ENCODE measurements around the gene LPGAT1.

LPGAT1 gene

DNA sequence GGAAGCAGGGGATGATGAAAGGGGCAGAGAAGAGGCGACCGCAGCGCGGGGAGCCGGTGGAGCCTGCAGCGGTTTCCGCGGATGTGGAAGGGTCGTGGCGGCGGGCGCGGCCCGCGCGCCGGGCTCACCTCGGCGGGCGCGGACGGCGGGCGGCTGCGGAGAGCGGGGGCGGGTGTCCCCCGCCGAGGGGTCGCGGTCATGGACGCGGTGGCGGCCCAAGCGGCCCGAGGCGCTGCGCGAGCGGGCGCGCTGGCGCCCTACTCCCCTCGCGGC lies 572 bp downstream of the LPGAT1 start:
- TF ChIP-seq, protein P1, sequence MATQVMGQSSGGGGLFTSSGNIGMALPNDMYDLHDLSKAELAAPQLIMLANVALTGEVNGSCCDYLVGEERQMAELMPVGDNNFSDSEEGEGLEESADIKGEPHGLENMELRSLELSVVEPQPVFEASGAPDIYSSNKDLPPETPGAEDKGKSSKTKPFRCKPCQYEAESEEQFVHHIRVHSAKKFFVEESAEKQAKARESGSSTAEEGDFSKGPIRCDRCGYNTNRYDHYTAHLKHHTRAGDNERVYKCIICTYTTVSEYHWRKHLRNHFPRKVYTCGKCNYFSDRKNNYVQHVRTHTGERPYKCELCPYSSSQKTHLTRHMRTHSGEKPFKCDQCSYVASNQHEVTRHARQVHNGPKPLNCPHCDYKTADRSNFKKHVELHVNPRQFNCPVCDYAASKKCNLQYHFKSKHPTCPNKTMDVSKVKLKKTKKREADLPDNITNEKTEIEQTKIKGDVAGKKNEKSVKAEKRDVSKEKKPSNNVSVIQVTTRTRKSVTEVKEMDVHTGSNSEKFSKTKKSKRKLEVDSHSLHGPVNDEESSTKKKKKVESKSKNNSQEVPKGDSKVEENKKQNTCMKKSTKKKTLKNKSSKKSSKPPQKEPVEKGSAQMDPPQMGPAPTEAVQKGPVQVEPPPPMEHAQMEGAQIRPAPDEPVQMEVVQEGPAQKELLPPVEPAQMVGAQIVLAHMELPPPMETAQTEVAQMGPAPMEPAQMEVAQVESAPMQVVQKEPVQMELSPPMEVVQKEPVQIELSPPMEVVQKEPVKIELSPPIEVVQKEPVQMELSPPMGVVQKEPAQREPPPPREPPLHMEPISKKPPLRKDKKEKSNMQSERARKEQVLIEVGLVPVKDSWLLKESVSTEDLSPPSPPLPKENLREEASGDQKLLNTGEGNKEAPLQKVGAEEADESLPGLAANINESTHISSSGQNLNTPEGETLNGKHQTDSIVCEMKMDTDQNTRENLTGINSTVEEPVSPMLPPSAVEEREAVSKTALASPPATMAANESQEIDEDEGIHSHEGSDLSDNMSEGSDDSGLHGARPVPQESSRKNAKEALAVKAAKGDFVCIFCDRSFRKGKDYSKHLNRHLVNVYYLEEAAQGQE (IDR thresholded peaks at IDR 0.05; ENCODE audit: insufficient read depth in 1 of 2, low read depth in 2 of 2, low read length in 2 of 2) = no peak
- TF ChIP-seq POLR2AphosphoS5 (IDR thresholded peaks at IDR 0.05; ENCODE audit: low read depth, low read length) = no peak
- TF ChIP-seq TAF1 (IDR thresholded peaks at IDR 0.05; ENCODE audit: borderline replicate concordance, insufficient read depth, low read length) = no peak
- no peak for TF ChIP-seq SIN3A (IDR thresholded peaks at IDR 0.05; ENCODE audit: borderline replicate concordance, insufficient read depth, low read length)

- TF ChIP-seq POLR2AphosphoS5 (IDR thresholded peaks at IDR 0.05; ENCODE audit: low read depth, low read length) (no peak), FOXP2 (optimal IDR thresholded peaks at IDR 0.05; ENCODE audit: borderline replicate concordance, extremely low read depth, extremely low read length, insufficient read depth) (no peak), SIN3A (IDR thresholded peaks at IDR 0.05; ENCODE audit: borderline replicate concordance, insufficient read depth, low read length) (no peak), TAF1 (IDR thresholded peaks at IDR 0.05; ENCODE audit: borderline replicate concordance, insufficient read depth, low read length) (no peak)
- TF ChIP-seq, protein P1 (IDR thresholded peaks at IDR 0.05; ENCODE audit: insufficient read depth in 1 of 2, low read depth in 2 of 2, low read length in 2 of 2) = no peak
Observed at GRCh38 chr1:211829343-211830054, 1.1 kb downstream of the LPGAT1 start.

GRCh38 chr1:211828584-211829342 lies 1.8 kb downstream of the LPGAT1 start:
- TF ChIP-seq TAF1 (IDR thresholded peaks at IDR 0.05; ENCODE audit: borderline replicate concordance, insufficient read depth, low read length) = no peak
- TF ChIP-seq POLR2AphosphoS5 (IDR thresholded peaks at IDR 0.05; ENCODE audit: low read depth, low read length) = no peak
- TF ChIP-seq, protein P1 (IDR thresholded peaks at IDR 0.05; ENCODE audit: insufficient read depth in 1 of 2, low read depth in 2 of 2, low read length in 2 of 2) = no peak
- TF ChIP-seq FOXP2 (optimal IDR thresholded peaks at IDR 0.05; ENCODE audit: borderline replicate concordance, extremely low read depth, extremely low read length, insufficient read depth) = no peak
- TF ChIP-seq SIN3A (IDR thresholded peaks at IDR 0.05; ENCODE audit: borderline replicate concordance, insufficient read depth, low read length) = no peak

GRCh38 chr1:211827051-211827450 lies 3.5 kb downstream of the LPGAT1 start:
- TF ChIP-seq FOXP2 (optimal IDR thresholded peaks at IDR 0.05; ENCODE audit: borderline replicate concordance, extremely low read depth, extremely low read length, insufficient read depth) = no peak
- TF ChIP-seq TAF1 (IDR thresholded peaks at IDR 0.05; ENCODE audit: borderline replicate concordance, insufficient read depth, low read length) = no peak
- no peak for TF ChIP-seq POLR2AphosphoS5 (IDR thresholded peaks at IDR 0.05; ENCODE audit: low read depth, low read length)
- TF ChIP-seq, protein P1 (IDR thresholded peaks at IDR 0.05; ENCODE audit: insufficient read depth in 1 of 2, low read depth in 2 of 2, low read length in 2 of 2) = no peak
- no peak for TF ChIP-seq SIN3A (IDR thresholded peaks at IDR 0.05; ENCODE audit: borderline replicate concordance, insufficient read depth, low read length)
